ENCODE results near the gene D2HGDH.

The D2HGDH gene

DNA sequence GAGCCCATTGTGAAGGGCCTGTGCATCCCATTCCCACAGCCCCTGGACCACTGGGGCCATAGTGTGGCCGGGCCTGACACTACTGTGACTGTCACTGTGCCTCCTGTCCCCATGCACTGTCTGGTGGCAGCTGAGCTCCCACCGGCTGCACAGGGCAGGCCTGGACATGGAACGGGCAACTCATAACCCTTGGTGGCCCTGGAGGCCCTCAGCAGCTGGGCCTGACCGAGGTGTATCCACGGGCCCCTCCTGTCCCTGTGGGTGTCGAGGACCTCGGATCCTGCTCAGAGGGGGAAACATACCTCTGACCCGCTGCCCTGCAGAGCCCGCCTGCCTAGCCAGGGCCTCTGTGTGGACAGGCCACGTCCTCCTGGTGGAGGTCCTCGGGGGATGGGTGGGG lies 34.4 kb downstream of the D2HGDH start:
- TF ChIP-seq EZH2 (optimal IDR thresholded peaks at IDR 0.05; ENCODE audit: low read depth, low read length) (no peak), EZH2phosphoT487 (IDR thresholded peaks at IDR 0.05; ENCODE audit: low read length) (no peak)
- TF ChIP-seq, protein P1, sequence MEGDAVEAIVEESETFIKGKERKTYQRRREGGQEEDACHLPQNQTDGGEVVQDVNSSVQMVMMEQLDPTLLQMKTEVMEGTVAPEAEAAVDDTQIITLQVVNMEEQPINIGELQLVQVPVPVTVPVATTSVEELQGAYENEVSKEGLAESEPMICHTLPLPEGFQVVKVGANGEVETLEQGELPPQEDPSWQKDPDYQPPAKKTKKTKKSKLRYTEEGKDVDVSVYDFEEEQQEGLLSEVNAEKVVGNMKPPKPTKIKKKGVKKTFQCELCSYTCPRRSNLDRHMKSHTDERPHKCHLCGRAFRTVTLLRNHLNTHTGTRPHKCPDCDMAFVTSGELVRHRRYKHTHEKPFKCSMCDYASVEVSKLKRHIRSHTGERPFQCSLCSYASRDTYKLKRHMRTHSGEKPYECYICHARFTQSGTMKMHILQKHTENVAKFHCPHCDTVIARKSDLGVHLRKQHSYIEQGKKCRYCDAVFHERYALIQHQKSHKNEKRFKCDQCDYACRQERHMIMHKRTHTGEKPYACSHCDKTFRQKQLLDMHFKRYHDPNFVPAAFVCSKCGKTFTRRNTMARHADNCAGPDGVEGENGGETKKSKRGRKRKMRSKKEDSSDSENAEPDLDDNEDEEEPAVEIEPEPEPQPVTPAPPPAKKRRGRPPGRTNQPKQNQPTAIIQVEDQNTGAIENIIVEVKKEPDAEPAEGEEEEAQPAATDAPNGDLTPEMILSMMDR (IDR thresholded peaks at IDR 0.05; ENCODE audit: low read length): no peak
- H3K27me3 ChIP-seq (replicated peaks; ENCODE audit: insufficient read depth, low read length): 0 out of 2 replicates have a peak, but pooled peaks cover 2% of the 10 kb centered on the region
- H3K9me3 ChIP-seq (replicated peaks; ENCODE audit: insufficient read depth, low read length): no peaks in the 10 kb centered on the region
- H3K4me2 ChIP-seq (ENCODE audit: low read depth, low read length): no peak overlapping the region
- no peaks in the 10 kb centered on the region for H3K9me2 ChIP-seq (replicated peaks; ENCODE audit: insufficient read depth, low read length)
- no peak overlapping the region for H2AFZ ChIP-seq (ENCODE audit: low read length)
- DNase-seq: no peak
- no peaks in the 10 kb centered on the region for H3K36me3 ChIP-seq (replicated peaks; ENCODE audit: insufficient read depth, low read length)
- peaks cover 5% of the 10 kb centered on the region; the same call in 1 of the 2 replicates for H3K4me1 ChIP-seq (ENCODE audit: low read length)
- H3F3A ChIP-seq (ENCODE audit: insufficient read depth, low read length): no peaks in the 10 kb centered on the region; the same call in 1 of the 2 replicates
- no peak overlapping the region for H3K9ac ChIP-seq (ENCODE audit: low read length)
- no peak overlapping the region for H3K4me3 ChIP-seq (ENCODE audit: low read length)
- H4K20me1 ChIP-seq (ENCODE audit: insufficient read depth, low read length): no peaks in the 10 kb centered on the region
- no peaks in the 10 kb centered on the region for H3K79me2 ChIP-seq (ENCODE audit: low read length)
- no peak overlapping the region for H3K27ac ChIP-seq (ENCODE audit: low read length)

DNA sequence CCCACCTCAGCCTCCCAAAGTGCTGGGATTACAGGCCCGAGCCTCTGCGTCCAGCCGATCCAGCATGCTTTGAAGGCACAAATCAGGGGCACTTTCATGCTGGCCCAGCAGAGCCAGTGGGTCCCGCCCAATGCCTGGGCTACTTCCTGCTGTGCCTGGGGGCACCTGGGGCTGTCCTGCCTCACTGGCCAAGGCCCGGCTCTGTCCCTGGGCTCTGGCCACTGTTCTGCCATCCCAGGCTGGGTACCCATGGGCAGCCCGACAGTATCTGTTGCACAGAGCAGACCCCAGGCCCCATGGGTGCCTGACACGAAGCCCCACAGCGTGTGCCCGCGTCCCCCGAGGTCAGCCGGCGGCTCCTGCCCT lies 35.4 kb downstream of the D2HGDH start:
- Histone ChIP-seq H3K9me3 (replicated peaks; ENCODE audit: insufficient read depth, low read length) (no peaks in the 10 kb centered on the region), H3K4me3 (ENCODE audit: low read length) (no peak overlapping the region), H2AFZ (ENCODE audit: low read length) (no peak overlapping the region), H3K36me3 (replicated peaks; ENCODE audit: insufficient read depth, low read length) (no peaks in the 10 kb centered on the region), H4K20me1 (ENCODE audit: insufficient read depth, low read length) (no peaks in the 10 kb centered on the region), H3K9me2 (replicated peaks; ENCODE audit: insufficient read depth, low read length) (no peaks in the 10 kb centered on the region), H3K9ac (ENCODE audit: low read length) (no peak overlapping the region), H3K4me2 (ENCODE audit: low read depth, low read length) (no peak overlapping the region), H3K27me3 (replicated peaks; ENCODE audit: insufficient read depth, low read length) (peaks cover 10% of the 10 kb centered on the region; the same call in 1 of the 2 replicates), H3K79me2 (ENCODE audit: low read length) (no peaks in the 10 kb centered on the region), H3F3A (ENCODE audit: insufficient read depth, low read length) (no peaks in the 10 kb centered on the region; the same call in 1 of the 2 replicates), H3K4me1 (ENCODE audit: low read length) (peaks cover 5% of the 10 kb centered on the region; the same call in 1 of the 2 replicates), H3K27ac (ENCODE audit: low read length) (no peak overlapping the region)
- no peak for DNase-seq
- no peak for TF ChIP-seq EZH2 (optimal IDR thresholded peaks at IDR 0.05; ENCODE audit: low read depth, low read length)
- TF ChIP-seq, protein P1 (IDR thresholded peaks at IDR 0.05; ENCODE audit: low read length): no peak
- TF ChIP-seq EZH2phosphoT487 (IDR thresholded peaks at IDR 0.05; ENCODE audit: low read length): no peak

DNA sequence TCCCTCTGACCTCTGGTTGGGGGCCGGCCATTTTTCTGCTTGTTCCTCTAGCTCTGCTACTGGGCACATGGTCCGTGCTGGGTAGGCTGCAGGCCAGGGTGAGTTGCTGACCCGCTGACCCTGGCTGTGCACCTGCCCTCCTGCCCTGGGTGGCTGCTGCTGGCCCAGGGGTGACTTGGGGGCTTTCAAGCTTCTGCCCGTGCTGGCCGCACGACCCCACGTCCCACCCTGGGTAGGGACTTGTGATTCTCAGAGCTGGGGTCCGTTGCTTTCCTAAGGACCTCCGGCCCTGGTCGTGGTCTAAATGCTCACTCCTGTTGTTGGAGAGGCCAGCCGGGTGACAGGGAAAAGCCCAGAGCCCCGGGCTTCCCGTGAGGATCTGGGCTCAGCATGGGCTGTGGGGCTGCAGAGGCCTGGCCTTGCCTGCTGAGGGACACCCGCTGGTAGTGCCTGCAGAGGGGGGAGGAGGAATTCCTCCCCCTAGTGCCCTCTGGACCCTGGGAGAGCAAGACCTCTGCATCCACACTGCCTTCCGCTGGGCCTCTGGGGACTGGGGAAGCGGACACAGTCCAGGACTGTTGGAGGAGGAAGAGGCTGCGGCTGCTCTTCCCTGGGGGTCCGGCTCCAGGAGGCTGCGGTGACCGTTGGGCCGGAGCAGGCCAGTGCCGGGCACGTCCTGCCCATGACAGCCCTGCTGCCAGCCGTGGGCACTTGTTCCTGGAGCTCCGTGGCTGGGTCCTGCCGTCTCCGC lies 35.9 kb downstream of the D2HGDH start:
- Histone ChIP-seq H3K79me2 (ENCODE audit: low read length) (no peaks in the 10 kb centered on the region), H3K36me3 (replicated peaks; ENCODE audit: insufficient read depth, low read length) (no peaks in the 10 kb centered on the region), H3K27ac (ENCODE audit: low read length) (no peak overlapping the region), H3K9me3 (replicated peaks; ENCODE audit: insufficient read depth, low read length) (no peaks in the 10 kb centered on the region), H3K9me2 (replicated peaks; ENCODE audit: insufficient read depth, low read length) (no peaks in the 10 kb centered on the region), H3F3A (ENCODE audit: insufficient read depth, low read length) (no peaks in the 10 kb centered on the region; the same call in 1 of the 2 replicates), H3K4me2 (ENCODE audit: low read depth, low read length) (no peak overlapping the region), H4K20me1 (ENCODE audit: insufficient read depth, low read length) (no peaks in the 10 kb centered on the region), H3K4me3 (ENCODE audit: low read length) (no peak overlapping the region), H3K4me1 (ENCODE audit: low read length) (peaks cover 5% of the 10 kb centered on the region; the same call in 1 of the 2 replicates), H2AFZ (ENCODE audit: low read length) (no peak overlapping the region), H3K27me3 (replicated peaks; ENCODE audit: insufficient read depth, low read length) (peaks cover 15% of the 10 kb centered on the region), H3K9ac (ENCODE audit: low read length) (no peak overlapping the region)
- DNase-seq: no peak
- TF ChIP-seq EZH2 (optimal IDR thresholded peaks at IDR 0.05; ENCODE audit: low read depth, low read length) (no peak), EZH2phosphoT487 (IDR thresholded peaks at IDR 0.05; ENCODE audit: low read length) (no peak)
- TF ChIP-seq, protein P1 (IDR thresholded peaks at IDR 0.05; ENCODE audit: low read length): no peak
